A549 (cell line): ENCODE measurements around the gene ZBTB42. TPM values are rescaled to one million over a fixed set of nuclear protein-coding genes. Genes with fewer than 3 reads are reported as not detected.
A peak's percentile ranks its signal among the peaks of the same experiment; 100 is the strongest.

Source experiments
- ATAC-seq, 2 experiments: fragments of 200-7000 bp in 1 of 2; fragments of >200 bp in 1 of 2; cut with Nextera tagmentation in 1 of 2; cut with Tn5 transposase in 1 of 2; 3 replicates each; pipeline versions ENCODE4 v1.8.0 to v1.9.1; 2018 to 2020; ENCODE audit warnings: mild to moderate bottlenecking in 1 of 2, moderate library complexity in 1 of 2
- CTCF ChIA-PET: fragments of 300-600 bp; sonication (Branson Sonifier 250); formaldehyde crosslinking; extraction: SDS; loops from one replicate; lab custom pipeline; 2021; ENCODE audit warnings: antibody characterized with exemption, inconsistent platforms; lab: Yijun Ruan, JAX
- POLR2A ChIA-PET: fragments of 350-600 bp; formaldehyde crosslinking; extraction: SDS; loops from one replicate; lab custom pipeline; 2021; ENCODE audit warnings: antibody characterized with exemption, inconsistent platforms; lab: Yijun Ruan, JAX
- DNase-seq, 2 experiments: peaks; one replicate each; pipeline versions ENCODE4 v3.0.0 to v3.0.0-alpha.2; 2011 to 2016; ENCODE audit warnings: low read depth in 1 of 2, low spot score in 1 of 2
- FAIRE-seq: peaks from 2 replicates; lab custom pipeline; 2011; peaks lifted over from hg19 to GRCh38; lab: Jason Lieb, UNC
- H3K27ac ChIP-seq, 2 experiments: fragments of >200 bp; sonication (Bioruptor Twin); formaldehyde crosslinking; 3 replicates each; pipeline ENCODE4 v1.5.1; 2016 to 2017
- H3K4me1 ChIP-seq: fragments of >200 bp; sonication (Bioruptor Twin); formaldehyde crosslinking; 3 replicates; pipeline ENCODE4 v1.6.1; 2016
- H3K4me2 ChIP-seq: fragments of >200 bp; sonication (Bioruptor Twin); formaldehyde crosslinking; 3 replicates; pipeline ENCODE4 v1.6.1; 2016
- H3K4me3 ChIP-seq: fragments of >200 bp; sonication (Bioruptor Twin); formaldehyde crosslinking; 3 replicates; pipeline ENCODE4 v1.5.1; 2016
- H3K9me3 ChIP-seq: fragments of >200 bp; sonication (Bioruptor Twin); formaldehyde crosslinking; 3 replicates; pipeline ENCODE4 v1.6.1; 2016
- CEBPB ChIP-seq, 2 experiments: fragments of >200 bp in 1 of 2; sonication (Bioruptor Twin) in 1 of 2; formaldehyde crosslinking in 1 of 2; IDR thresholded peaks; 2 replicates each; pipeline ENCODE4 v1.6.1; 2012 to 2016
- CHD2 ChIP-seq: fragments of 150-350 bp; IDR thresholded peaks from 2 replicates; pipeline ENCODE4 v1.6.1; 2014; ENCODE audit warnings: low read length; ENCODE audit not compliant: partially characterized antibody
- E2F6 ChIP-seq: IDR thresholded peaks from 2 replicates; pipeline ENCODE4 v1.6.1; 2012; ENCODE audit warnings: low read depth, borderline replicate concordance
- EHMT2 ChIP-seq: fragments of 200-600 bp; sonication (generic); IDR thresholded peaks from 2 replicates; pipeline ENCODE4 v1.6.1; 2016; ENCODE audit warnings: antibody characterized with exemption, low read depth, mild to moderate bottlenecking, moderate library complexity
- FOSL2 ChIP-seq, 2 experiments: fragments of 450-650 bp in 1 of 2; fragments of >200 bp in 1 of 2; sonication (Bioruptor Twin) in 1 of 2; formaldehyde crosslinking; IDR thresholded peaks; 2 replicates each; pipeline versions ENCODE4 v1.5.0 to v1.6.1; 2016 to 2020; ENCODE audit warnings: mild to moderate bottlenecking in 1 of 2, moderate library complexity in 1 of 2
- FOXS1 ChIP-seq: fragments of 250-450 bp; sonication (Bioruptor Pico); IDR thresholded peaks from 2 replicates; pipeline ENCODE4 v1.5.0; 2020; ENCODE audit warnings: mild to moderate bottlenecking, moderate library complexity
- HDAC2 ChIP-seq: fragments of 200-600 bp; sonication (generic); IDR thresholded peaks from 2 replicates; pipeline ENCODE4 v1.6.1; 2016
- HOXA7 ChIP-seq: fragments of 250-450 bp; sonication (Bioruptor Pico); IDR thresholded peaks from 2 replicates; pipeline ENCODE4 v1.5.0; 2020; ENCODE audit warnings: mild to moderate bottlenecking, moderate library complexity
- JUNB ChIP-seq: fragments of >200 bp; sonication (Bioruptor Twin); formaldehyde crosslinking; IDR thresholded peaks from 2 replicates; pipeline ENCODE4 v1.6.1; 2016
- KDM5A ChIP-seq: fragments of 200-600 bp; sonication (generic); IDR thresholded peaks from 2 replicates; pipeline ENCODE4 v1.6.1; 2016; ENCODE audit warnings: antibody characterized with exemption, mild to moderate bottlenecking
- MAFK ChIP-seq: fragments of 450-650 bp; IDR thresholded peaks from 2 replicates; pipeline ENCODE4 v1.6.1; 2014; ENCODE audit not compliant: partially characterized antibody
- NFE2L2 ChIP-seq: fragments of 150-350 bp; conservative IDR thresholded peaks from 2 replicates; pipeline ENCODE4 v1.6.1; 2014; ENCODE audit warnings: low read length
- RCOR1 ChIP-seq: fragments of 150-350 bp; IDR thresholded peaks from 2 replicates; pipeline ENCODE4 v1.6.1; 2014; ENCODE audit warnings: antibody characterized with exemption, low read length, low read depth
- TFCP2L1 ChIP-seq: fragments of 250-450 bp; sonication (Bioruptor Pico); IDR thresholded peaks from 2 replicates; pipeline ENCODE4 v1.5.0; 2021; ENCODE audit warnings: mild to moderate bottlenecking
- ZFP36 ChIP-seq: fragments of 450-650 bp; IDR thresholded peaks from 2 replicates; pipeline ENCODE4 v1.6.1; 2014; ENCODE audit warnings: borderline replicate concordance; ENCODE audit not compliant: partially characterized antibody
- WGBS: methylation state at CpG from one replicate; pipeline ENCODE4 v1.1.6; 2017; ENCODE audit errors: missing lambda C conversion rate; 5-methylcytosine and 5-hydroxymethylcytosine counted together
- polyA plus RNA-seq, 4 experiments: library from polyadenylated mRNA; depleted of rRNA in 3 of 4; stranded (reverse); fragments of >200 nt; fragmentation: RNase III in 1 of 4; extraction: RNeasy Plus Mini Kit Qiagen cat#74134 plus additional on column Dnase treatment in 1 of 4; gene quantifications; 2 replicates in 3 of 4; 3 replicates in 1 of 4; pipeline ENCODE4 v1.2.3, GENCODE V29; 2011 to 2017
- TF ChIP-seq, protein P1 (sequence below): IDR thresholded peaks from 2 replicates; pipeline ENCODE4 v1.6.1; 2012
- TF ChIP-seq, protein P2 (sequence below): fragments of 450-650 bp; IDR thresholded peaks from 2 replicates; pipeline ENCODE4 v1.6.1; 2014; ENCODE audit warnings: antibody characterized with exemption
- TF ChIP-seq, protein P3 (sequence below): fragments of 250-450 bp; sonication (Bioruptor Pico); IDR thresholded peaks from 2 replicates; pipeline ENCODE4 v1.5.0; 2020; ENCODE audit warnings: low read depth, mild to moderate bottlenecking, moderate library complexity
- TF ChIP-seq, protein P4 (sequence below): fragments of >200 bp; sonication (Bioruptor Twin); formaldehyde crosslinking; IDR thresholded peaks from 3 replicates; pipeline ENCODE4 v1.6.1; 2016

Gene ZBTB42
- polyA plus RNA-seq, 2 of the 4 experiments (the other 2 are of a cell fraction) = 1.6 to 2.6 TPM

DNA sequence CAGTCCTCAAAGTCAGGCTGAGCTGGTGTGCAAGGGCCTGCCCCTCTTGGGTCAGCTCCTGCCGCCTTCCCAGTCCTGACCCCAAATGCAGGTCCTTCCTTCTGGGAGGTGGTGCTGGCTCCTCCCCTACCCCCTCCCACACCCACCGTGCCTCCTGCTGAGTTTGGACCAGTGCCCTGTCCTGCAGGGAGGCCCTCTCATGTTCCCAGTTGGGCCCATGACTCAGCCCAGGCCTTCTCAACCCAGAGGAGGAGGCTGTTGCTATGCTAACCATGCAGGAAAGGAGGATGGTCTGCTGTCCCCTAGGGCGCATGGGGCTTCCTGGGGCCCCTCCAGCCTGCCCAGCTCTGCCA is 4.4 kb downstream of the ZBTB42 start:
- FAIRE-seq = peak; percentile 49
- TF ChIP-seq JUNB = no peak
- TF ChIP-seq FOSL2 (IDR thresholded peaks at IDR 0.05) = no peak
- peak; percentile 66 for TF ChIP-seq FOSL2 (CRISPR knock-in tag; IDR thresholded peaks at IDR 0.05)
- TF ChIP-seq, protein P1, sequence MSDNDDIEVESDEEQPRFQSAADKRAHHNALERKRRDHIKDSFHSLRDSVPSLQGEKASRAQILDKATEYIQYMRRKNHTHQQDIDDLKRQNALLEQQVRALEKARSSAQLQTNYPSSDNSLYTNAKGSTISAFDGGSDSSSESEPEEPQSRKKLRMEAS = no peak; the same call in 1 of the 2 replicates
- TF ChIP-seq, all 56 proteins: peak for 1
- ChIA-PET CTCF (interaction anchor here (1.0 to 2.2 kb wide), 3 partner anchors 21 to 240 kb away, joined by 3 to 9 read pairs (median 7); no protein-coding TSS in a partner anchor), POLR2A (no interaction called here)
- Histone ChIP-seq H3K9me3 (no peaks in the 10 kb centered on the region), H3K4me2 (peak overlapping the region; percentile 32), H3K4me3 (no peak overlapping the region), H3K27ac (peak overlapping the region in 1 of 2 experiments; percentile 71; a peak in 3 of 6 replicates), H3K4me1 (peaks cover 37% of the 10 kb centered on the region)
- 58% methylated on average over 2 of the region's 3 CpGs for WGBS
- ATAC-seq (peak; percentile 63 to 78), DNase-seq (peak; percentile 81 to 82)

DNA sequence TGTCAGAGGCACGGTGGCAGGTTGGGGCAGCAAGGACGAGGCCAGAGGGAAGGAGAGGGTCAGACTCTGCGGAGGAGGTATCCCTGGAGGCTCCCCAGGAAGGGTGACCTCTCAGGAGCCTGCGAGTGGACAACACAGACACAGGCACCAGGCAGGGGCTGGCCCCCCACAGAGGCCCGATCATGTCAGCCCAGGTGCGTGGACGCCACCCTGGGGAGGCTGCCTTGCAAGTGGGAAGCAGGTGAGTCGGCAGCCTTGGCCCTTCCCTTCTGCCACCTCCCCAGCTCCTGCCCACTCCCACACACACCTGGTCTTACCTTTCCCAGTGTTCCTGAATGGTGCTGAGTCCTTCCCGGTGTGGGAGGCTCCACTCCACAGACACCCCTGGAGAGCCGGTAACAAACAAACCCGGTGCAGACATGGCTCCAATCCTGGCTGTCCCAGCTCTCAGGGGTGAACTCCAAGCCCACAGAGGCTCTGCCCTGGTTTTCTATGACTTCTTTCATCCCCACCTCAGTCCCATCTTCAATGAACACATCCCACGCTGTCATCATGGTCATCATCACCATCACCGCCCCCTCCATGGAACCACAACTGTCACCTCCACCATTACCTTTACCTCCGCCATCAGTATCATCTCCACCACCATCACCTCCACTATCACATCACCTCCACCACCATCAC is 5.2 kb downstream of the ZBTB42 start:
- no peak for FAIRE-seq
- H3K4me3 ChIP-seq = no peak overlapping the region
- H3K27ac ChIP-seq = peak overlapping the region; percentile 15 to 54; a peak in 3 of 6 replicates
- no peak for DNase-seq
- peak overlapping the region; percentile 32 for H3K4me2 ChIP-seq
- ChIA-PET POLR2A (no interaction called here), CTCF (interaction anchor here (0.6 to 2.2 kb wide), 3 partner anchors 12 to 74 kb away, joined by 3 to 7 read pairs (median 3); no protein-coding TSS in a partner anchor)
- H3K4me1 ChIP-seq = peaks cover 37% of the 10 kb centered on the region
- TF ChIP-seq CHD2 (no peak), HOXA7 (CRISPR knock-in tag) (no peak), RCOR1 (no peak), E2F6 (no peak), NFE2L2 (no peak), MAFK (no peak), CEBPB (IDR thresholded peaks at IDR 0.05) (no peak), TFCP2L1 (no peak), FOXS1 (CRISPR knock-in tag) (no peak), JUNB (no peak), EHMT2 (no peak), ZFP36 (no peak), HDAC2 (no peak), KDM5A (no peak)
- TF ChIP-seq, protein P2, sequence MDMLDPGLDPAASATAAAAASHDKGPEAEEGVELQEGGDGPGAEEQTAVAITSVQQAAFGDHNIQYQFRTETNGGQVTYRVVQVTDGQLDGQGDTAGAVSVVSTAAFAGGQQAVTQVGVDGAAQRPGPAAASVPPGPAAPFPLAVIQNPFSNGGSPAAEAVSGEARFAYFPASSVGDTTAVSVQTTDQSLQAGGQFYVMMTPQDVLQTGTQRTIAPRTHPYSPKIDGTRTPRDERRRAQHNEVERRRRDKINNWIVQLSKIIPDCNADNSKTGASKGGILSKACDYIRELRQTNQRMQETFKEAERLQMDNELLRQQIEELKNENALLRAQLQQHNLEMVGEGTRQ = no peak
- TF ChIP-seq, protein P3, sequence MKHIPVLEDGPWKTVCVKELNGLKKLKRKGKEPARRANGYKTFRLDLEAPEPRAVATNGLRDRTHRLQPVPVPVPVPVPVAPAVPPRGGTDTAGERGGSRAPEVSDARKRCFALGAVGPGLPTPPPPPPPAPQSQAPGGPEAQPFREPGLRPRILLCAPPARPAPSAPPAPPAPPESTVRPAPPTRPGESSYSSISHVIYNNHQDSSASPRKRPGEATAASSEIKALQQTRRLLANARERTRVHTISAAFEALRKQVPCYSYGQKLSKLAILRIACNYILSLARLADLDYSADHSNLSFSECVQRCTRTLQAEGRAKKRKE (CRISPR knock-in tag) = no peak
- TF ChIP-seq, protein P4, sequence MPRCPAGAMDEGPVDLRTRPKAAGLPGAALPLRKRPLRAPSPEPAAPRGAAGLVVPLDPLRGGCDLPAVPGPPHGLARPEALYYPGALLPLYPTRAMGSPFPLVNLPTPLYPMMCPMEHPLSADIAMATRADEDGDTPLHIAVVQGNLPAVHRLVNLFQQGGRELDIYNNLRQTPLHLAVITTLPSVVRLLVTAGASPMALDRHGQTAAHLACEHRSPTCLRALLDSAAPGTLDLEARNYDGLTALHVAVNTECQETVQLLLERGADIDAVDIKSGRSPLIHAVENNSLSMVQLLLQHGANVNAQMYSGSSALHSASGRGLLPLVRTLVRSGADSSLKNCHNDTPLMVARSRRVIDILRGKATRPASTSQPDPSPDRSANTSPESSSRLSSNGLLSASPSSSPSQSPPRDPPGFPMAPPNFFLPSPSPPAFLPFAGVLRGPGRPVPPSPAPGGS = no peak
- peak; percentile 6 to 16; a peak in 3 of 6 replicates for ATAC-seq
- 76% methylated on average over 14 of the region's 14 CpGs for WGBS
- no peaks in the 10 kb centered on the region for H3K9me3 ChIP-seq
